Fibroblast of pulmonary artery (primary cell): ENCODE measurements around the gene TMEM132E.

Source experiments
- DNase-seq: peaks from one replicate; pipeline ENCODE4 v3.0.0-alpha.2; 2010; ENCODE audit warnings: low read depth
- H3K4me3 ChIP-seq: replicated peaks from 2 replicates; pipeline ENCODE4 v1.5.1; 2011; ENCODE audit warnings: low read depth, mild to moderate bottlenecking, control low read depth, low read length, moderate library complexity
- CTCF ChIP-seq: IDR thresholded peaks from 2 replicates; pipeline ENCODE4 v1.5.1; 2011; ENCODE audit warnings: mild to moderate bottlenecking, control low read depth, low read length, inconsistent platforms; ENCODE audit errors: missing control alignments

The TMEM132E gene

GRCh38 chr17:34601416-34601815, 22.0 kb downstream of the TMEM132E start:
- no peak for DNase-seq
- TF ChIP-seq CTCF = no peak
- H3K4me3 ChIP-seq = no peak overlapping the region

- no peak for DNase-seq
- no peak for TF ChIP-seq CTCF
- no peak overlapping the region for H3K4me3 ChIP-seq
Observed at GRCh38 chr17:34603974-34604373, 24.6 kb downstream of the TMEM132E start.

- no peak overlapping the region for H3K4me3 ChIP-seq
- TF ChIP-seq CTCF = no peak
- no peak for DNase-seq
Observed at GRCh38 chr17:34606763-34607162, 27.4 kb downstream of the TMEM132E start.

- no peak for DNase-seq
- no peak for TF ChIP-seq CTCF
Observed at GRCh38 chr17:34607917-34608316, 28.5 kb downstream of the TMEM132E start.

GRCh38 chr17:34609210-34609609, 29.8 kb downstream of the TMEM132E start:
- DNase-seq = no peak
- no peak for TF ChIP-seq CTCF
- H3K4me3 ChIP-seq = no peak overlapping the region

More at GRCh38 chr17:34607917-34608316, 28.5 kb downstream of the TMEM132E start:
- no peak overlapping the region for H3K4me3 ChIP-seq

- no peak overlapping the region for H3K4me3 ChIP-seq
- DNase-seq = no peak
Observed at GRCh38 chr17:34610039-34610438, 30.7 kb downstream of the TMEM132E start.

More at GRCh38 chr17:34610039-34610438, 30.7 kb downstream of the TMEM132E start:
- TF ChIP-seq CTCF = no peak
